Transverse colon (tissue), 4 donors: ENCODE data around the gene NDUFB4. TPM values are rescaled to one million over a fixed set of nuclear protein-coding genes. Genes with fewer than 3 reads are reported as not detected.
A peak's percentile ranks its signal among the peaks of the same experiment; 100 is the strongest.

Experiments
- DNase-seq: peaks from one replicate; pipeline ENCODE4 v3.0.0-alpha.2; 2019
- H3K27ac ChIP-seq, 4 donors: fragments of 200-600 bp; sonication (generic); 2 replicates each; pipeline ENCODE4 v1.5.1; 2016 to 2018; ENCODE audit warnings: inconsistent platforms in 4 of 4
- H3K27me3 ChIP-seq: fragments of 200-600 bp; sonication (generic); 2 replicates; pipeline ENCODE4 v1.5.1; 2017; ENCODE audit warnings: inconsistent platforms
- H3K36me3 ChIP-seq, 4 donors: fragments of 200-600 bp; sonication (generic); 2 replicates each; pipeline ENCODE4 v1.5.1; 2017 to 2019; ENCODE audit warnings: inconsistent platforms in 4 of 4
- H3K4me1 ChIP-seq, 4 donors: fragments of 200-600 bp; sonication (generic); 2 replicates each; pipeline ENCODE4 v1.5.1; 2017 to 2020; ENCODE audit warnings: inconsistent platforms in 4 of 4
- H3K4me3 ChIP-seq, 4 donors: fragments of 200-600 bp; sonication (generic); 1 replicate in 1 of 4; 2 replicates in 3 of 4; pipeline versions ENCODE4 v1.5.1 to v1.6.1; 2017 to 2019; ENCODE audit warnings: inconsistent platforms in 4 of 4
- H3K9me3 ChIP-seq, 2 donors: fragments of 200-600 bp; sonication (generic); 2 replicates each; pipeline ENCODE4 v1.5.1; 2017 to 2019; ENCODE audit warnings: inconsistent platforms in 2 of 2
- CTCF ChIP-seq, 5 experiments: fragments of 200-600 bp in 3 of 5; fragments of 450-650 bp in 2 of 5; sonication (generic) in 3 of 5; IDR thresholded peaks; 1 replicate in 2 of 5; 2 replicates in 3 of 5; pipeline ENCODE4 v1.5.1; 2016 to 2017; ENCODE audit warnings: antibody characterized with exemption in 5 of 5, inconsistent platforms in 3 of 5, mild to moderate bottlenecking in 2 of 5, moderate library complexity in 1 of 5
- EP300 ChIP-seq: sonication (generic); formaldehyde crosslinking; IDR thresholded peaks from one replicate; pipeline ENCODE4 v1.6.1; 2017; ENCODE audit warnings: antibody characterized with exemption, low read depth
- POLR2A ChIP-seq: fragments of 450-650 bp; IDR thresholded peaks from one replicate; pipeline ENCODE4 v1.6.1; 2016; ENCODE audit warnings: antibody characterized with exemption, mild to moderate bottlenecking, moderate library complexity
- POLR2AphosphoS5 ChIP-seq, 3 donors: sonication (generic); formaldehyde crosslinking; IDR thresholded peaks; one replicate each; pipeline ENCODE4 v1.6.1; 2016; ENCODE audit warnings: antibody characterized with exemption in 3 of 3
- WGBS, 2 donors: methylation state at CpG; one replicate each; pipeline ENCODE4 v1.1.5; 2018; ENCODE audit warnings: low coverage in 1 of 2; 5-methylcytosine and 5-hydroxymethylcytosine counted together
- in situ Hi-C, 4 donors: fragments of 200-750 bp; cut with MboI; loops; one replicate each; pipeline versions ENCODE4 v1.15.0 to v1.15.1; 2017; ENCODE audit warnings: low sequenced_read_pairs in 3 of 4, low pct_ligation_motif_present in 1 of 4, low pct_unique_long_range_greater_than_20kb in 1 of 4
- intact Hi-C: fragments of 100-400 bp; cut with DNase I; formaldehyde crosslinking; loops from one replicate; pipeline ENCODE4 v1.15.1; 2023; ENCODE audit warnings: low total_unique reads
- total RNA-seq, 4 donors: library from RNA; depleted of rRNA; stranded (reverse); fragments of >200 nt; gene quantifications; one replicate each; pipeline ENCODE4 v1.1.0, GENCODE V29; 2016

NDUFB4 gene
- 100 to 1,000 TPM in 1 of 4 donors, 10 to 100 TPM in 2, 1 to 10 TPM in 1; 9.6 to 129 (median 63.7) TPM for total RNA-seq

GRCh38 chr3:120596116-120596852 lies at the start of gene NDUFB4:
Gene NDUFB4 (plus strand): TSS chr3:120596336. CDS start chr3:120596360, 24 bp downstream.
- H3K4me1 ChIP-seq = peaks cover 9 to 44% (median 29%) of the 10 kb centered on the region in 4 donors
- no peaks in the 10 kb centered on the region for H3K9me3 ChIP-seq
- TF ChIP-seq CTCF (IDR thresholded peaks at IDR 0.05) (no peak), POLR2AphosphoS5 (IDR thresholded peaks at IDR 0.05) (peak; percentile 70 to 92 (median 84)), POLR2A (peak; percentile 89)
- WGBS, 2 donors = 0 to 1% methylated on average over 9 to 53 of the region's 53 CpGs
- H3K4me3 ChIP-seq = peak within 1 kb of the TSS; percentile 68 to 80 (median 74)
- peak within 1 kb of the TSS; percentile 91 to 94 (median 92) for H3K27ac ChIP-seq
- DNase-seq = peak; percentile 97
- H3K27me3 ChIP-seq = no peaks in the 10 kb centered on the region
- H3K36me3 ChIP-seq = peaks cover 0 to 9% (median 1%) of the 10 kb centered on the region in 4 donors
- intact Hi-C loops (no loop called here), in situ Hi-C loops (loop anchor here in 1 of 4 donors (25.0 kb wide), 1 partner anchor 141 kb away; the partner anchor contains the start of genes GTF2E1 and RABL3)

GRCh38 chr3:120550546-120550945 lies 45.6 kb upstream of the NDUFB4 start:
- WGBS, 2 donors = 57 to 100% methylated on average over 1 of the region's 1 CpG
- no peaks in the 10 kb centered on the region for H3K27me3 ChIP-seq
- peaks cover 0 to 9% (median 0%) of the 10 kb centered on the region in 4 donors for H3K4me1 ChIP-seq
- DNase-seq = no peak
- intact Hi-C loops = no loop called here
- in situ Hi-C loops = loop anchor here (10.0 to 25.0 kb wide), 6 partner anchors 126 to 663 kb away; no protein-coding TSS in a partner anchor
- H3K36me3 ChIP-seq = no peaks in the 10 kb centered on the region
- no peak overlapping the region for H3K4me3 ChIP-seq
- H3K9me3 ChIP-seq = no peaks in the 10 kb centered on the region
- TF ChIP-seq POLR2AphosphoS5 (IDR thresholded peaks at IDR 0.05) (no peak), POLR2A (no peak), CTCF (IDR thresholded peaks at IDR 0.05) (no peak), EP300 (no peak)
- H3K27ac ChIP-seq = no peak overlapping the region

GRCh38 chr3:120552184-120553172 lies 43.7 kb upstream of the NDUFB4 start:
- TF ChIP-seq POLR2A = no peak
- TF ChIP-seq CTCF (IDR thresholded peaks at IDR 0.05) = no peak
- DNase-seq = no peak
- Histone ChIP-seq H3K27me3 (no peaks in the 10 kb centered on the region), H3K27ac (no peak overlapping the region), H3K4me1 (peaks cover 0 to 16% (median 0%) of the 10 kb centered on the region in 4 donors), H3K36me3 (no peaks in the 10 kb centered on the region), H3K4me3 (no peak overlapping the region), H3K9me3 (no peaks in the 10 kb centered on the region)
- in situ Hi-C loops = loop anchor here (10.0 to 25.0 kb wide), 6 partner anchors 128 to 665 kb away; no protein-coding TSS in a partner anchor
- intact Hi-C loops = no loop called here
- WGBS, 2 donors = 71 to 75% methylated on average over 3 to 5 of the region's 5 CpGs
